HCT116 (cell line): ENCODE results near the gene SMC2. TPM values are rescaled to one million over a fixed set of nuclear protein-coding genes. Genes with fewer than 3 reads are reported as not detected.

Experiments
- ATAC-seq: fragments of 200-7000 bp; cut with Tn5 transposase; 2 replicates; pipeline ENCODE4 v1.9.1; 2020; ENCODE audit warnings: mild to moderate bottlenecking, moderate library complexity
- BruUV-seq: library from RNA; stranded (reverse); fragments of 400-500 nt; replicated peaks from 2 replicates; lab custom pipeline; 2021; lab: Mats Ljungman, UMichigan
- CTCF ChIA-PET: fragments of 300-600 bp; sonication (Branson Sonifier 250); formaldehyde crosslinking; loops from one replicate; lab custom pipeline; 2021; ENCODE audit warnings: antibody characterized with exemption; lab: Charles Lee
- POLR2A ChIA-PET: fragments of 300-600, 350-600 bp; sonication (Branson Sonifier 250); formaldehyde crosslinking; loops from one replicate; lab custom pipeline; 2021; ENCODE audit warnings: antibody characterized with exemption; lab: Charles Lee
- RAD21 ChIA-PET, 2 experiments: fragments of 300-600 bp; sonication (Branson Sonifier 250); formaldehyde crosslinking; loops; one replicate each; lab custom pipeline; 2023; ENCODE audit warnings: low total read pairs in 2 of 2; ENCODE audit not compliant: uncharacterized antibody in 2 of 2, unreplicated experiment in 2 of 2, low non-redundant PET in 1 of 2; lab: Charles Lee
- DNase-seq: peaks from one replicate; pipeline ENCODE4 v3.0.0-alpha.2; 2010; ENCODE audit warnings: low read depth, low spot score
- H2AFZ ChIP-seq: fragments of 200-600 bp; shearing (Covaris generic), sonication (generic); 2 replicates; pipeline ENCODE4 v1.6.1; 2017; ENCODE audit warnings: low read depth, mixed run types, mixed read lengths, antibody characterized with exemption, low read length; ENCODE audit not compliant: poor library complexity, severe bottlenecking
- H3K27ac ChIP-seq: 2 replicates; pipeline ENCODE4 v1.5.1; 2012; ENCODE audit warnings: low read depth, low read length
- H3K27me3 ChIP-seq: fragments of 200-600 bp; sonication (generic); 2 replicates; pipeline ENCODE4 v1.6.1; 2016; ENCODE audit warnings: mixed run types, low read length, mixed read lengths; ENCODE audit not compliant: insufficient read depth
- H3K36me3 ChIP-seq, 2 experiments: fragments of 200-500 bp in 1 of 2; fragments of 200-600 bp in 1 of 2; sonication (Bioruptor generic) in 1 of 2; sonication (generic) in 1 of 2; 2 replicates each; pipeline versions ENCODE4 v1.5.1 to v1.6.1; 2014 to 2016; ENCODE audit warnings: low read length in 2 of 2, inconsistent platforms in 1 of 2, mixed read lengths in 1 of 2, mixed run types in 1 of 2; ENCODE audit not compliant: insufficient read depth in 2 of 2, control insufficient read depth in 1 of 2
- H3K4me1 ChIP-seq, 2 experiments: fragments of 200-600 bp in 1 of 2; sonication (generic) in 1 of 2; 2 replicates each; pipeline versions ENCODE4 v1.5.1 to v1.6.1; 2012 to 2017; ENCODE audit warnings: low read length in 2 of 2, inconsistent platforms in 1 of 2, mild to moderate bottlenecking in 1 of 2, mixed read lengths in 1 of 2, mixed run types in 1 of 2, moderate library complexity in 1 of 2; ENCODE audit not compliant: insufficient read depth in 2 of 2, control insufficient read depth in 1 of 2
- H3K4me2 ChIP-seq: fragments of 200-600 bp; sonication (generic); 2 replicates; pipeline ENCODE4 v1.6.1; 2017; ENCODE audit warnings: mixed run types, low read length, mixed read lengths
- H3K4me3 ChIP-seq, 2 experiments: fragments of 200-600 bp in 1 of 2; sonication (generic) in 1 of 2; replicated peaks in 1 of 2; 2 replicates each; pipeline ENCODE4 v1.5.1; 2011 to 2016; ENCODE audit warnings: low read length in 2 of 2, control low read depth in 1 of 2, low read depth in 1 of 2, mild to moderate bottlenecking in 1 of 2, mixed read lengths in 1 of 2, mixed run types in 1 of 2
- H3K79me2 ChIP-seq: fragments of 200-600 bp; sonication (generic); 2 replicates; pipeline ENCODE4 v1.6.1; 2017; ENCODE audit warnings: mild to moderate bottlenecking, mixed run types, low read length, moderate library complexity, mixed read lengths; ENCODE audit not compliant: insufficient read depth
- H3K9ac ChIP-seq: fragments of 200-600 bp; sonication (generic); 2 replicates; pipeline ENCODE4 v1.6.1; 2016; ENCODE audit warnings: low read length, mixed read lengths
- H3K9me2 ChIP-seq: fragments of 200-600 bp; sonication (generic), shearing (Covaris generic); 2 replicates; pipeline ENCODE4 v1.6.1; 2017; ENCODE audit warnings: mixed run types, mild to moderate bottlenecking, moderate library complexity; ENCODE audit not compliant: insufficient read depth
- H3K9me3 ChIP-seq, 2 experiments: fragments of 200-500 bp in 1 of 2; fragments of 200-600 bp in 1 of 2; sonication (Bioruptor generic) in 1 of 2; sonication (generic) in 1 of 2; 2 replicates each; pipeline ENCODE4 v1.6.1; 2014 to 2017; ENCODE audit warnings: low read length in 2 of 2, mixed read lengths in 2 of 2, inconsistent platforms in 1 of 2, low read depth in 1 of 2, mild to moderate bottlenecking in 1 of 2, mixed run types in 1 of 2, moderate library complexity in 1 of 2; ENCODE audit not compliant: control insufficient read depth in 1 of 2, insufficient read depth in 1 of 2
- H4K20me1 ChIP-seq: fragments of 200-600 bp; sonication (generic), shearing (Covaris generic); 2 replicates; pipeline ENCODE4 v1.6.1; 2017; ENCODE audit warnings: mixed run types, mild to moderate bottlenecking, moderate library complexity; ENCODE audit not compliant: insufficient read depth
- CTCF ChIP-seq, 3 experiments: fragments of 200-600 bp in 1 of 3; sonication (generic) in 1 of 3; IDR thresholded peaks in 2 of 3; conservative IDR thresholded peaks in 1 of 3; 2 replicates each; pipeline ENCODE4 v1.5.1; 2012 to 2017; ENCODE audit warnings: low read depth in 2 of 3, low read length in 2 of 3, antibody characterized with exemption in 1 of 3, borderline replicate concordance in 1 of 3, control low read depth in 1 of 3, mild to moderate bottlenecking in 1 of 3, mixed read lengths in 1 of 3, mixed run types in 1 of 3, moderate library complexity in 1 of 3; ENCODE audit not compliant: insufficient read depth in 1 of 3
- FOSL1 ChIP-seq: IDR thresholded peaks from 2 replicates; pipeline ENCODE4 v1.6.1; 2012; ENCODE audit warnings: low read depth
- MAX ChIP-seq: IDR thresholded peaks from 2 replicates; pipeline ENCODE4 v1.6.1; 2012
- RAD21 ChIP-seq: IDR thresholded peaks from 2 replicates; pipeline ENCODE4 v1.6.1; 2012; ENCODE audit warnings: low read depth, mild to moderate bottlenecking
- SP1 ChIP-seq: IDR thresholded peaks from 2 replicates; pipeline ENCODE4 v1.6.1; 2012; ENCODE audit warnings: low read depth
- TCF7L2 ChIP-seq: IDR thresholded peaks from 2 replicates; pipeline ENCODE4 v1.7.0; 2011; ENCODE audit warnings: borderline replicate concordance, inconsistent platforms; ENCODE audit not compliant: insufficient read depth, insufficient read length; ENCODE audit errors: extremely low read depth
- ZBTB33 ChIP-seq: IDR thresholded peaks from 2 replicates; pipeline ENCODE4 v1.6.1; 2011; ENCODE audit warnings: mild to moderate bottlenecking, low read length, moderate library complexity; ENCODE audit not compliant: insufficient replicate concordance; ENCODE audit errors: extremely low read depth
- ZFX ChIP-seq: fragments of 450-650 bp; IDR thresholded peaks from 2 replicates; pipeline ENCODE4 v1.6.1; 2017
- ZNF274 ChIP-seq: fragments of 200-500 bp; sonication (Bioruptor generic); IDR thresholded peaks from 2 replicates; pipeline ENCODE4 v1.6.1; 2014; ENCODE audit warnings: mild to moderate bottlenecking, low read depth, low read length, inconsistent platforms
- intact Hi-C: fragments of 100-400 bp; cut with micrococcal nuclease; formaldehyde crosslinking; loops from 2 replicates; pipeline ENCODE4 v1.10.0; 2022
- total RNA-seq: library from RNA; stranded (reverse); gene quantifications from one replicate; pipeline ENCODE4 v1.2.1, GENCODE V29; 2021; ENCODE audit not compliant: unreplicated experiment

SMC2 gene
- total RNA-seq, 1 experiment from 2014 or later: 20.5 TPM

- ChIA-PET RAD21 (no interaction called here), CTCF (interaction anchor here (1.1 kb wide), 1 partner anchor 208 kb away, joined by 9 read pairs; no protein-coding TSS in a partner anchor), POLR2A (no interaction called here)
- no peak for DNase-seq
- Histone ChIP-seq H3K9me3 (no peaks in the 10 kb centered on the region), H2AFZ (no peak overlapping the region), H3K36me3 (no peaks in the 10 kb centered on the region), H3K27me3 (no peaks in the 10 kb centered on the region; the same call in 1 of the 2 replicates), H4K20me1 (no peaks in the 10 kb centered on the region), H3K9me2 (no peaks in the 10 kb centered on the region), H3K9ac (no peak overlapping the region), H3K79me2 (no peaks in the 10 kb centered on the region), H3K4me3 (no peak overlapping the region), H3K4me2 (no peak overlapping the region), H3K4me1 (no peaks in the 10 kb centered on the region), H3K27ac (no peak overlapping the region)
- TF ChIP-seq CTCF (IDR thresholded peaks at IDR 0.05 in 2 of 3, conservative IDR thresholded peaks at IDR 0.05 in 1 of 3; ENCODE audit: borderline replicate concordance in 1 of 3, insufficient read depth in 1 of 3, low read depth in 2 of 3, low read length in 2 of 3) (no peak), ZFX (no peak), MAX (no peak), SP1 (no peak), ZBTB33 (no peak), ZNF274 (no peak), TCF7L2 (no peak), RAD21 (no peak), FOSL1 (no peak)
- no TSS peak for BruUV-seq
- intact Hi-C loops: loop anchor here (1.0 to 5.0 kb wide), 3 partner anchors 209 to 566 kb away; no protein-coding TSS in a partner anchor
- ATAC-seq: no peak
These were observed 83.6 kb downstream of the SMC2 start for GRCh38 chr9:104177676-104178075.
